Measurements from ENCODE around the gene MED4. TPM values are rescaled to one million over a fixed set of nuclear protein-coding genes. Genes with fewer than 3 reads are reported as not detected.

The MED4 gene
- total RNA-seq, 1 experiment from 2014 or later, result 26.5 TPM

- intact Hi-C loops (cut with micrococcal nuclease; ENCODE audit: unreplicated experiment) (no loop called here), in situ Hi-C loops (cut with HindIII; ENCODE audit: low pct_unique_long_range_greater_than_20kb, low sequenced_read_pairs) (no loop called here)
- no peak for DNase-seq (ENCODE audit: low read depth, low spot score)
- ChIA-PET POLR2A (no interaction called here), CTCF (no interaction called here)
- H3K27ac ChIP-seq (ENCODE audit: low read length), result no peak overlapping the region
- no peak for ATAC-seq
- TF ChIP-seq, protein P1, sequence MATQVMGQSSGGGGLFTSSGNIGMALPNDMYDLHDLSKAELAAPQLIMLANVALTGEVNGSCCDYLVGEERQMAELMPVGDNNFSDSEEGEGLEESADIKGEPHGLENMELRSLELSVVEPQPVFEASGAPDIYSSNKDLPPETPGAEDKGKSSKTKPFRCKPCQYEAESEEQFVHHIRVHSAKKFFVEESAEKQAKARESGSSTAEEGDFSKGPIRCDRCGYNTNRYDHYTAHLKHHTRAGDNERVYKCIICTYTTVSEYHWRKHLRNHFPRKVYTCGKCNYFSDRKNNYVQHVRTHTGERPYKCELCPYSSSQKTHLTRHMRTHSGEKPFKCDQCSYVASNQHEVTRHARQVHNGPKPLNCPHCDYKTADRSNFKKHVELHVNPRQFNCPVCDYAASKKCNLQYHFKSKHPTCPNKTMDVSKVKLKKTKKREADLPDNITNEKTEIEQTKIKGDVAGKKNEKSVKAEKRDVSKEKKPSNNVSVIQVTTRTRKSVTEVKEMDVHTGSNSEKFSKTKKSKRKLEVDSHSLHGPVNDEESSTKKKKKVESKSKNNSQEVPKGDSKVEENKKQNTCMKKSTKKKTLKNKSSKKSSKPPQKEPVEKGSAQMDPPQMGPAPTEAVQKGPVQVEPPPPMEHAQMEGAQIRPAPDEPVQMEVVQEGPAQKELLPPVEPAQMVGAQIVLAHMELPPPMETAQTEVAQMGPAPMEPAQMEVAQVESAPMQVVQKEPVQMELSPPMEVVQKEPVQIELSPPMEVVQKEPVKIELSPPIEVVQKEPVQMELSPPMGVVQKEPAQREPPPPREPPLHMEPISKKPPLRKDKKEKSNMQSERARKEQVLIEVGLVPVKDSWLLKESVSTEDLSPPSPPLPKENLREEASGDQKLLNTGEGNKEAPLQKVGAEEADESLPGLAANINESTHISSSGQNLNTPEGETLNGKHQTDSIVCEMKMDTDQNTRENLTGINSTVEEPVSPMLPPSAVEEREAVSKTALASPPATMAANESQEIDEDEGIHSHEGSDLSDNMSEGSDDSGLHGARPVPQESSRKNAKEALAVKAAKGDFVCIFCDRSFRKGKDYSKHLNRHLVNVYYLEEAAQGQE (IDR thresholded peaks at IDR 0.05; ENCODE audit: insufficient read depth in 1 of 2, low read depth in 2 of 2, low read length in 1 of 2), result no peak
- TF ChIP-seq TCF7L2 (IDR thresholded peaks at IDR 0.05; ENCODE audit: low read depth, low read length) (no peak), SIN3A (IDR thresholded peaks at IDR 0.05; ENCODE audit: borderline replicate concordance, insufficient read depth, low read depth, low read length) (no peak), CTCF (IDR thresholded peaks at IDR 0.05) (no peak), POLR2AphosphoS5 (IDR thresholded peaks at IDR 0.05; ENCODE audit: low read depth, low read length) (no peak)
- no peaks in the 10 kb centered on the region for H3K27me3 ChIP-seq (ENCODE audit: control insufficient read depth, insufficient read depth, low read length)
- H3K4me1 ChIP-seq (ENCODE audit: control insufficient read depth, insufficient read depth, low read length), result peaks cover 8% of the 10 kb centered on the region; the same call in 1 of the 2 replicates
- BruUV-seq (replicated peaks), result no TSS peak
- H3K36me3 ChIP-seq (ENCODE audit: control insufficient read depth, insufficient read depth, low read length), result no peaks in the 10 kb centered on the region; the same call in none of the 2 replicates
- H3K4me3 ChIP-seq (ENCODE audit: low read depth in 2 of 2, low read length in 2 of 2), result no peak overlapping the region
- H3K9me3 ChIP-seq (ENCODE audit: control insufficient read depth, insufficient read depth, low read depth, low read length), result no peaks in the 10 kb centered on the region
These were observed 54.0 kb downstream of the MED4 start for GRCh38 chr13:48040896-48041295.

- Histone ChIP-seq H3K4me3 (ENCODE audit: low read depth in 2 of 2, low read length in 2 of 2) (no peak overlapping the region), H3K9me3 (ENCODE audit: control insufficient read depth, insufficient read depth, low read depth, low read length) (no peaks in the 10 kb centered on the region), H3K36me3 (ENCODE audit: control insufficient read depth, insufficient read depth, low read length) (no peaks in the 10 kb centered on the region; the same call in none of the 2 replicates), H3K27ac (ENCODE audit: low read length) (no peak overlapping the region), H3K4me1 (ENCODE audit: control insufficient read depth, insufficient read depth, low read length) (peaks cover 8% of the 10 kb centered on the region; the same call in 1 of the 2 replicates), H3K27me3 (ENCODE audit: control insufficient read depth, insufficient read depth, low read length) (no peaks in the 10 kb centered on the region)
- TF ChIP-seq SIN3A (IDR thresholded peaks at IDR 0.05; ENCODE audit: borderline replicate concordance, insufficient read depth, low read depth, low read length), result no peak
- TF ChIP-seq, protein P1 (IDR thresholded peaks at IDR 0.05; ENCODE audit: insufficient read depth in 1 of 2, low read depth in 2 of 2, low read length in 1 of 2), result no peak
- no peak for TF ChIP-seq POLR2AphosphoS5 (IDR thresholded peaks at IDR 0.05; ENCODE audit: low read depth, low read length)
- TF ChIP-seq CTCF (IDR thresholded peaks at IDR 0.05), result no peak
- no peak for TF ChIP-seq TCF7L2 (IDR thresholded peaks at IDR 0.05; ENCODE audit: low read depth, low read length)
- ChIA-PET CTCF (no interaction called here), POLR2A (no interaction called here)
- DNase-seq (ENCODE audit: low read depth, low spot score) (no peak), ATAC-seq (no peak)
- intact Hi-C loops (cut with micrococcal nuclease; ENCODE audit: unreplicated experiment) (no loop called here), in situ Hi-C loops (cut with HindIII; ENCODE audit: low pct_unique_long_range_greater_than_20kb, low sequenced_read_pairs) (no loop called here)
- no TSS peak for BruUV-seq (replicated peaks)
These were observed 54.9 kb downstream of the MED4 start for GRCh38 chr13:48040049-48040448.

Measured in Panc1 (cell line).